Right atrium auricular region (tissue), 2 donors: ENCODE measurements around the gene HORMAD2. TPM values are rescaled to one million over a fixed set of nuclear protein-coding genes. Genes with fewer than 3 reads are reported as not detected.

ENCODE experiments used
- DNase-seq: peaks from one replicate; pipeline ENCODE4 v3.0.0-alpha.2; 2019; ENCODE audit warnings: low spot score
- H3K27ac ChIP-seq, 2 donors: fragments of 200-600 bp; sonication (generic); 1 replicate in 1 of 2; 2 replicates in 1 of 2; pipeline ENCODE4 v1.5.1; 2016 to 2019
- H3K27me3 ChIP-seq, 2 donors: fragments of 200-600 bp; sonication (generic); one replicate each; pipeline versions ENCODE4 v1.5.1 to v1.6.0; 2017 to 2019
- H3K36me3 ChIP-seq: fragments of 200-600 bp; sonication (generic); one replicate; pipeline ENCODE4 v1.5.1; 2016
- H3K4me1 ChIP-seq, 2 donors: fragments of 200-600 bp; sonication (generic); one replicate each; pipeline versions ENCODE4 v1.5.1 to v1.6.0; 2017 to 2019
- H3K4me3 ChIP-seq, 2 donors: fragments of 200-600 bp; sonication (generic); 1 replicate in 1 of 2; 2 replicates in 1 of 2; pipeline ENCODE4 v1.5.1; 2017 to 2019; ENCODE audit warnings: mild to moderate bottlenecking in 1 of 2, moderate library complexity in 1 of 2
- H3K9me3 ChIP-seq, 2 donors: fragments of 200-600 bp; sonication (generic); one replicate each; pipeline ENCODE4 v1.5.1; 2019
- total RNA-seq, 2 donors: library from RNA; depleted of rRNA; stranded (reverse); fragments of >200 nt; gene quantifications; one replicate each; pipeline ENCODE4 v1.1.0, GENCODE V29; 2016
- TF ChIP-seq, protein P1 (sequence below), 2 donors: fragments of 200-600 bp; sonication (generic); IDR thresholded peaks; one replicate each; pipeline ENCODE4 v1.5.1; 2019; ENCODE audit warnings: antibody characterized with exemption in 2 of 2

HORMAD2 gene
- total RNA-seq, 2 donors from 2014 or later, result not detected

DNA sequence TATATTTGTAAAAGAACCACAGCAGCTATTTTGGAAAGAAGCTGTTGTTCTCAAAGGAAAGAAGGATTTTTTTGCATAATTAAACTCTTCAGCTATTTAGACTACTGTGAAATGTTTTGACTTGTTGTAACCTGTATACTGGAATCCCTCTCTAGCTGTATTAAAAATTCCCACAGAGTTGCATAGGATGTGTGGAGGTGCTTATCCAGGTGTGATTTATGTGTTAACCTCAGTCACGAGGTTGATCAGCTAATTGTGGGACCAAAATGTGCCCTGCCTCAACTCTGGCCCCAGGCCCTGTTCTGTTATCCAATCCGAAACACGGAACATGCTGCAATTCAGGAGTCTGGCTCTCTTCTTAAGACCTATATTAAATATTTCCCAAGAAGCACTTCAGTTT, 96.2 kb downstream of the HORMAD2 start:
- Histone ChIP-seq H3K4me1 (no peaks in the 10 kb centered on the region), H3K27me3 (no peaks in the 10 kb centered on the region), H3K9me3 (no peaks in the 10 kb centered on the region), H3K4me3 (no peak overlapping the region), H3K27ac (no peak overlapping the region), H3K36me3 (no peaks in the 10 kb centered on the region)
- DNase-seq, result no peak
- TF ChIP-seq, protein P1, sequence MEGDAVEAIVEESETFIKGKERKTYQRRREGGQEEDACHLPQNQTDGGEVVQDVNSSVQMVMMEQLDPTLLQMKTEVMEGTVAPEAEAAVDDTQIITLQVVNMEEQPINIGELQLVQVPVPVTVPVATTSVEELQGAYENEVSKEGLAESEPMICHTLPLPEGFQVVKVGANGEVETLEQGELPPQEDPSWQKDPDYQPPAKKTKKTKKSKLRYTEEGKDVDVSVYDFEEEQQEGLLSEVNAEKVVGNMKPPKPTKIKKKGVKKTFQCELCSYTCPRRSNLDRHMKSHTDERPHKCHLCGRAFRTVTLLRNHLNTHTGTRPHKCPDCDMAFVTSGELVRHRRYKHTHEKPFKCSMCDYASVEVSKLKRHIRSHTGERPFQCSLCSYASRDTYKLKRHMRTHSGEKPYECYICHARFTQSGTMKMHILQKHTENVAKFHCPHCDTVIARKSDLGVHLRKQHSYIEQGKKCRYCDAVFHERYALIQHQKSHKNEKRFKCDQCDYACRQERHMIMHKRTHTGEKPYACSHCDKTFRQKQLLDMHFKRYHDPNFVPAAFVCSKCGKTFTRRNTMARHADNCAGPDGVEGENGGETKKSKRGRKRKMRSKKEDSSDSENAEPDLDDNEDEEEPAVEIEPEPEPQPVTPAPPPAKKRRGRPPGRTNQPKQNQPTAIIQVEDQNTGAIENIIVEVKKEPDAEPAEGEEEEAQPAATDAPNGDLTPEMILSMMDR (IDR thresholded peaks at IDR 0.05), result no peak

DNA sequence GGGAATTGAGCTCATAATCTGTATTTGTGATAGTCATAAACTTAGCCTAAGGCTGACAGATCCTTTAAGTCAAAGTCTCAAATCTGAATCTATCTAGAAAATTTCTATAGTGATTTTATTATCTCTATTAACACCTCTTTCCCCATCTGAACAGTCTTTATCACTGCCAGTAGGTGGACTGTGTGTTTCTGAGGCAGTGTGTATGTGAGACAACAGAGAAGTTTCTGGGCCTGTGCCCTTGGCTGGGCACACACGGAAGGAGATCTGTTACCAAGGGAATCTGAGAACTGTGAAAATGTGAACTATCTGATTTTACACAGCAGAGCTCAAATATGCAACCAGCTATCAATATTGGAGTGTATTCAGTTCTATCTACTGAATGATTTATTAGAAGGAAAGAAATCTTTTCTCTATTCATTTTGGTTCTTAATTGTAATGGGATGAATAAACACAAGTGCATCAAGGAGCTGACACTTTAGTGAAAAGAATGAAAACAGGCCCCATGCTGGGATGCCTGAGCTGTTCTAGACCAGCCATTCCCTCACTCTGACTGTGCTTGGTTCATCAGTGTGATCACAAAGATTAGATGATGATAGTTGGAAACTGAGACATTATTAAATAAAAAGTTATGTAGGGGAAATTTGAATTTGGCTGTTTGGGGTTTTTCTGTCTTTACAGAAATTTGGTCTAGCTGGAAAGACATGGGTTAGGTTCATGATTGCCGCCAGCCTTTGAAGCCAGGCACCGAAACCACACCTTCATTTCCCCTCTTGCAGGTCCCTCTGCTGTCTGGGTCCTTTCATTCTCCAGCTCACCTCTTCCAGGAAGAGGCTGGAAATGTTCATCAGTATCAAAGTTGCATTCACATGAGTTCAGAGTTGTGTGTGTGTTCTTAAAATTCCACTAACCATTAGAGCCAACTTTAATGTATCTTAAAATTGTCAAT, 98.2 kb downstream of the HORMAD2 start:
- DNase-seq, result no peak
- no peak overlapping the region for H3K4me3 ChIP-seq

DNA sequence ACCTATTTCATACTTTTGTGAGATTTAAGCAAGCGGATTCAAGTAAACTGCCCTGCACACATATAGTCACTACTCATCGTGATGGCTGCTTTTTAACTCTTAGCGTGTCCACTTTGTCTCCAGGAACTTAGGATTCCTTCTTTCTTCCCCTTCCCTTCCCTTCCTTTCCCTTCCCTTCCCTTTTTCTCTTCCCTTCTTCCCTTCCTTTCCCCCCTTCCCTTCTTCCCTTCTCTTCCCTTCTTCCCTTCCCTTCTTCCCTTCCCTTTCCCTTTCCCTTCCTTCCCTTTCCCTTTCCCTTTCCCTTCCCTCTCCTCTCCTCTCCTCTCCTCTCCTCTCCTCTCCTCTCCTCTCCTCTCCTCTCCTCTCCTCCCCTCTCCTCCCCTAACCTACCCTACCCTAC, 100.4 kb downstream of the HORMAD2 start:
- Histone ChIP-seq H3K4me3 (no peak overlapping the region), H3K27ac (no peak overlapping the region), H3K36me3 (no peaks in the 10 kb centered on the region), H3K9me3 (no peaks in the 10 kb centered on the region), H3K27me3 (no peaks in the 10 kb centered on the region), H3K4me1 (no peaks in the 10 kb centered on the region)
- TF ChIP-seq, protein P1 (IDR thresholded peaks at IDR 0.05), result no peak
- DNase-seq, result no peak

More for the DNA sequence above, 98.2 kb downstream of the HORMAD2 start:
- no peaks in the 10 kb centered on the region for H3K9me3 ChIP-seq
- no peaks in the 10 kb centered on the region for H3K27me3 ChIP-seq
- no peaks in the 10 kb centered on the region for H3K36me3 ChIP-seq
- no peak overlapping the region for H3K27ac ChIP-seq
- TF ChIP-seq, protein P1 (IDR thresholded peaks at IDR 0.05), result no peak
- H3K4me1 ChIP-seq, result no peaks in the 10 kb centered on the region

DNA sequence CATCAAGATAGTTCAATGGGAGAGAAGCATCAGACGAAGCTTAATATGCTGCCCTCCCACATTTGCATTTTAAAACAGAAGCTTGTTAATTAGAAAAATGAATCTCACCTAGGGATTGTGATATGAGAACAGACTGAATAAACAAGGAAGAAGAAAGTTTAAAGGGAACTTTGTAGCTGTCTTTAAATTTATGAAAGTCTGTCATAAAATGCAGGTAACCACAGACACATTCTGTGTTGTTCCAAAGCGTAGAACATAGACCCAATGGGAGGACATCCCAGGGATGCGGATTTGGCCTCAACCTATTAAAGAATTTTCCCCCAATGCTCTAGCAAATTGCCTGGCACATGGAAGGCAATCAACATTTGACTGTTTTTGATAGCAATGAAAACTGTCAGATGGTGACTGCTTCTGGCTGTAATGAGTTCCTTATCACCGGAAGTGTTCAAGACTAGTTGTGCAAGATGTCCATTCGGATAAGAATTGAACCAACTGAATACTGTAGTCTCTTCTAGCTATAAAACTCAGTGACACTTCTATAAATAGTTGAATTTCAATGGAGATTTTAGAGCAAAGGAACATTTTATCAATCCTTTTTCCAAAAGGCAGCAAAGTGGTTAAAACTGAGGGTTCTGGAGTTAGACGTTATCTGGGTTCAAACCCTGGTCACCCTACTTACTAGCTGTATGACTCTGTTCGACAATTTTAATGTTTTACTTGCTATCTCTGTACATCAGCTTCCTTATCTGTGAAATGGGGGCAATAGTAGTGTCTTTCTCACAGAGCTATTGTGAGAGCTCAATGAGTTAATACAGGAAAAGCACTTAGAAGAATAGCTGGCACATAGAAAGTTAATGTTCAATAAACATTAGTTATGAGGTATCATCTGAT, 101.4 kb downstream of the HORMAD2 start:
- TF ChIP-seq, protein P1 (IDR thresholded peaks at IDR 0.05), result no peak
- no peaks in the 10 kb centered on the region for H3K27me3 ChIP-seq
- no peak overlapping the region for H3K4me3 ChIP-seq
- H3K36me3 ChIP-seq, result no peaks in the 10 kb centered on the region
- no peaks in the 10 kb centered on the region for H3K9me3 ChIP-seq
- no peak for DNase-seq
- H3K4me1 ChIP-seq, result no peaks in the 10 kb centered on the region
- no peak overlapping the region for H3K27ac ChIP-seq

DNA sequence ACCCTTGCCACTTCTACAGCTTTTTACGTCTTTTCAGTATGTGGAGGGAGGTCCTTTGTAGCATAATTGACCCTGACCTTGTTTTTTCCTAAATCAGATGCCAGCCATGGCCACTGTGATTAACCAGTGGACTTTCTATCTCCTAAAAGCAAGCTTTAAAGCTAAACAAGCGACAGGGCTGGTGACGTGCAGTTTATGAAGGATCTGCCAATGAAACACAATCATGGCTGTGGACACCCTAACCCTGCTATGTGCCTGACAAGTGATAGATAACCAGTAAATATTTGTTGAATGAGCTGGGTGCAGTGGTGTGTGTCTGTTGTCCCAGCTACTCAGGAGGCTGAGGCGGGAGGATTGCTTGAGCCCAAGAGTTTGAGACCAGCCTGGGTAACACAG, 102.1 kb downstream of the HORMAD2 start:
- Histone ChIP-seq H3K9me3 (no peaks in the 10 kb centered on the region), H3K36me3 (no peaks in the 10 kb centered on the region), H3K4me3 (no peak overlapping the region), H3K27ac (no peak overlapping the region), H3K4me1 (no peaks in the 10 kb centered on the region), H3K27me3 (no peaks in the 10 kb centered on the region)
- no peak for DNase-seq
- TF ChIP-seq, protein P1 (IDR thresholded peaks at IDR 0.05), result no peak
